Fibroblast of lung (primary cell): ENCODE data around the gene RAB3GAP1.

Source experiments
- EZH2 ChIP-seq: IDR thresholded peaks from 2 replicates; pipeline ENCODE4 v1.5.1; 2012; ENCODE audit warnings: low read length, control low read depth, mild to moderate bottlenecking; ENCODE audit errors: missing control alignments
- TF ChIP-seq, protein P1 (sequence below), 2 donors: IDR thresholded peaks in 1 of 2; conservative IDR thresholded peaks in 1 of 2; 1 replicate in 1 of 2; 2 replicates in 1 of 2; pipeline ENCODE4 v1.5.1; 2011 to 2012; ENCODE audit warnings: low read length in 2 of 2, control low read depth in 1 of 2, inconsistent platforms in 1 of 2, low read depth in 1 of 2, mild to moderate bottlenecking in 1 of 2

DNA sequence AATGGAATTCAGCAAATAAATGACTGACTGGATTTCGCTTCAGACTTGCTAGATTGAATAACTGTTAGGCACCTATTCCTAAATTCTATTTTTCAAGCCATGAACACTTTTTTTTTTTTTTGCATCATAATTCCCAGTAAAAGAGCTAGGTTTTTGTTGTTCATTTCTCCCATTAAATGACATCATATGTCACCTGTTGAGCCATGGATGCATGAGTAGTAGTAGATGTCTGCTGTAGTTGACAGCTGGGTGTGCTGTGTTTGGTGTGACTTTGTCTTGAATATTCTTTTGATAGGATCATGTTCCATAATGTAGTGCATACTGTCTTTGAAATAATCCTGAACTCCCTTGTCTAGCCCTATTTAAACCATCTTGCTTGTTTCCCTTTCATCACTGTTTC is 115.2 kb downstream of the RAB3GAP1 start:
- TF ChIP-seq, protein P1, sequence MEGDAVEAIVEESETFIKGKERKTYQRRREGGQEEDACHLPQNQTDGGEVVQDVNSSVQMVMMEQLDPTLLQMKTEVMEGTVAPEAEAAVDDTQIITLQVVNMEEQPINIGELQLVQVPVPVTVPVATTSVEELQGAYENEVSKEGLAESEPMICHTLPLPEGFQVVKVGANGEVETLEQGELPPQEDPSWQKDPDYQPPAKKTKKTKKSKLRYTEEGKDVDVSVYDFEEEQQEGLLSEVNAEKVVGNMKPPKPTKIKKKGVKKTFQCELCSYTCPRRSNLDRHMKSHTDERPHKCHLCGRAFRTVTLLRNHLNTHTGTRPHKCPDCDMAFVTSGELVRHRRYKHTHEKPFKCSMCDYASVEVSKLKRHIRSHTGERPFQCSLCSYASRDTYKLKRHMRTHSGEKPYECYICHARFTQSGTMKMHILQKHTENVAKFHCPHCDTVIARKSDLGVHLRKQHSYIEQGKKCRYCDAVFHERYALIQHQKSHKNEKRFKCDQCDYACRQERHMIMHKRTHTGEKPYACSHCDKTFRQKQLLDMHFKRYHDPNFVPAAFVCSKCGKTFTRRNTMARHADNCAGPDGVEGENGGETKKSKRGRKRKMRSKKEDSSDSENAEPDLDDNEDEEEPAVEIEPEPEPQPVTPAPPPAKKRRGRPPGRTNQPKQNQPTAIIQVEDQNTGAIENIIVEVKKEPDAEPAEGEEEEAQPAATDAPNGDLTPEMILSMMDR (conservative IDR thresholded peaks at IDR 0.05 in 1 of 2, IDR thresholded peaks at IDR 0.05 in 1 of 2; ENCODE audit: low read depth in 1 of 2, low read length in 2 of 2) = no peak
- TF ChIP-seq EZH2 = no peak
